K562 (cell line): Measurements from ENCODE around the gene MANBA. TPM values are rescaled to one million over a fixed set of nuclear protein-coding genes. Genes with fewer than 3 reads are reported as not detected.

Experiments
- FOXP4 ChIP-seq: sonication (generic); formaldehyde crosslinking; IDR thresholded peaks from 2 replicates; pipeline ENCODE4 v1.8.0; 2022; ENCODE audit warnings: mild to moderate bottlenecking, missing genetic modification reagents, borderline replicate concordance
- HMG20A ChIP-seq: fragments of 450-650 bp; formaldehyde crosslinking; conservative IDR thresholded peaks from 2 replicates; pipeline ENCODE4 v1.4.0; 2020; ENCODE audit warnings: mild to moderate bottlenecking, mixed read lengths
- MAX ChIP-seq: sonication (generic); formaldehyde crosslinking; IDR thresholded peaks from 2 replicates; pipeline ENCODE4 v1.9.0; 2022; ENCODE audit warnings: mild to moderate bottlenecking, missing genetic modification reagents
- NFATC3 ChIP-seq: fragments of 450-650 bp; IDR thresholded peaks from 2 replicates; pipeline ENCODE4 v1.6.1; 2017; ENCODE audit warnings: mild to moderate bottlenecking
- RAD21 ChIP-seq, 2 experiments: fragments of 250-450 bp in 1 of 2; fragments of 450-650 bp in 1 of 2; sonication (Bioruptor Pico) in 1 of 2; formaldehyde crosslinking in 1 of 2; IDR thresholded peaks in 1 of 2; conservative IDR thresholded peaks in 1 of 2; 2 replicates each; pipeline versions ENCODE4 v1.4.0 to v1.8.0; 2020 to 2022; ENCODE audit warnings: mild to moderate bottlenecking in 2 of 2, moderate library complexity in 1 of 2
- RBBP5 ChIP-seq: fragments of 200-600 bp; sonication (generic); IDR thresholded peaks from 2 replicates; pipeline ENCODE4 v1.6.1; 2012; ENCODE audit warnings: borderline replicate concordance, mild to moderate bottlenecking, low read length, control low read depth, inconsistent platforms; ENCODE audit not compliant: insufficient read depth, poor library complexity, severe bottlenecking
- TAL1 ChIP-seq: fragments of 450-650 bp; IDR thresholded peaks from 2 replicates; pipeline ENCODE4 v1.6.1; 2016; ENCODE audit warnings: mild to moderate bottlenecking
- ZBTB11 ChIP-seq, 3 experiments: fragments of 200-800 bp in 1 of 3; fragments of 250-450 bp in 1 of 3; fragments of 450-650 bp in 1 of 3; sonication (Bioruptor Pico) in 1 of 3; sonication (Bioruptor generic) in 1 of 3; formaldehyde crosslinking in 1 of 3; IDR thresholded peaks; 2 replicates each; pipeline versions ENCODE4 v1.6.1 to v1.8.0; 2016 to 2022; ENCODE audit warnings: mild to moderate bottlenecking in 2 of 3, missing genetic modification characterization in 2 of 3, missing compliant biosample characterization in 1 of 3, moderate library complexity in 1 of 3
- ZHX1 ChIP-seq: fragments of 150-350 bp; conservative IDR thresholded peaks from 2 replicates; pipeline ENCODE4 v1.6.1; 2014; ENCODE audit warnings: low read length
- ZNF311 ChIP-seq: fragments of 250-450 bp; sonication (Bioruptor Pico); IDR thresholded peaks from 2 replicates; pipeline ENCODE4 v1.4.0; 2020; ENCODE audit warnings: mild to moderate bottlenecking, moderate library complexity
- ZNF583 ChIP-seq: fragments of 250-450 bp; sonication (Bioruptor Pico); IDR thresholded peaks from 2 replicates; pipeline ENCODE4 v1.4.0; 2020
- polyA plus RNA-seq, 8 experiments: library from polyadenylated mRNA; depleted of rRNA in 4 of 8; stranded (reverse) in 5 of 8; unstranded in 3 of 8; fragments of >200 nt; fragmentation: Nextera tagmentation in 2 of 8; fragmentation: Illumina TruSeq in 1 of 8; extraction: Ambion mirVana in 2 of 8; extraction: Trizol in 1 of 8; gene quantifications; 2 replicates each; pipeline versions ENCODE4 v1.2.1 to v1.2.3, GENCODE V29; 2011 to 2014; ENCODE audit warnings: inconsistent platforms in 1 of 8, missing spikeins in 1 of 8
- total RNA-seq, 7 experiments: library from RNA; depleted of rRNA in 6 of 7; stranded (reverse); fragments of >200 nt in 6 of 7; fragmentation: Illumina TruSeq in 2 of 7; extraction: Trizol in 2 of 7; gene quantifications; 2 replicates each; pipeline versions ENCODE4 v1.2.1 to v1.2.3, GENCODE V29; 2011 to 2021; ENCODE audit warnings: low replicate concordance in 1 of 7

Gene MANBA
- total and polyA plus RNA-seq, 9 of the 15 experiments (the other 6 are each of a cell fraction or from before 2014, with no cell fraction given) = 1.8 to 12.9 (median 7.7) TPM

- no peak for TF ChIP-seq ZBTB11 (CRISPR knock-in tag; IDR thresholded peaks at IDR 0.05)
- TF ChIP-seq FOXP4 (CRISPR knock-in tag) = no peak
- no peak for TF ChIP-seq NFATC3
- TF ChIP-seq ZNF583 (CRISPR knock-in tag) = no peak
- no peak for TF ChIP-seq ZHX1
- TF ChIP-seq RBBP5 = no peak
- TF ChIP-seq RAD21 (CRISPR knock-in tag; conservative IDR thresholded peaks at IDR 0.05 in 1 of 2, IDR thresholded peaks at IDR 0.05 in 1 of 2) = no peak
- no peak for TF ChIP-seq TAL1
- no peak for TF ChIP-seq HMG20A (CRISPR knock-in tag)
- no peak for TF ChIP-seq ZNF311 (CRISPR knock-in tag)
- TF ChIP-seq MAX (CRISPR knock-in tag) = no peak
Observed at GRCh38 chr4:102759831-102760644, 730 bp downstream of the MANBA start (continued).
